Left cardiac atrium (tissue), 4 donors: Measurements from ENCODE around the gene KDM2B. TPM values are rescaled to one million over a fixed set of nuclear protein-coding genes. Genes with fewer than 3 reads are reported as not detected.
"Not testable (repeated sequence)": the region's sequence is repeated elsewhere in the genome, so short reads cannot be mapped to it uniquely, and the experiment has no call there.

ENCODE experiments used
- ATAC-seq, 2 donors: fragments of 200-7000 bp; cut with Tn5 transposase; one replicate each; pipeline ENCODE4 v1.9.1; 2020; ENCODE audit warnings: mild to moderate bottlenecking in 2 of 2, moderate library complexity in 2 of 2
- DNase-seq: peaks from one replicate; pipeline ENCODE4 v3.0.0-alpha.2; 2020
- intact Hi-C, 2 donors: fragments of 100-400 bp; cut with DNase I; formaldehyde crosslinking; loops; one replicate each; pipeline versions ENCODE4 v1.14.1 to v1.15.1; 2022 to 2023
- microRNA-seq, 2 donors: library from miRNA; unstranded; fragments of <30 nt; microRNA quantifications; one replicate each; pipeline ENCODE4 v1.2.0, GENCODE V29; 2020
- total RNA-seq, 2 donors: library from RNA; stranded (reverse); fragmentation: NEBNext Ultra II Directional; extraction: Animal tissue kit (Norgen Biotek cat#: 25700); gene quantifications; one replicate each; pipeline ENCODE4 v1.2.1, GENCODE V29; 2021
- donor health status: DM: no; HTN: yes; CAD: no.
- donor health status: DM: no; HTN: yes; CAD: no; lungs with severe emphysema.
- donor health status: DM: yes; HTN: yes; CAD: no.
- donor health status: Dilated cardiomyopathy.

The KDM2B gene
- total RNA-seq, 2 donors from 2014 or later: 11.2 to 14.7 TPM

- ATAC-seq, DNase-seq, intact Hi-C loops: not testable (repeated sequence)
Measured at GRCh38 chr12:121384891-121385290, 195.9 kb downstream of the KDM2B start.

GRCh38 chr12:121383601-121384021 is 197.2 kb downstream of the KDM2B start:
- DNase-seq: no peak
- intact Hi-C loops: no loop called here
- no peak for ATAC-seq

DNA sequence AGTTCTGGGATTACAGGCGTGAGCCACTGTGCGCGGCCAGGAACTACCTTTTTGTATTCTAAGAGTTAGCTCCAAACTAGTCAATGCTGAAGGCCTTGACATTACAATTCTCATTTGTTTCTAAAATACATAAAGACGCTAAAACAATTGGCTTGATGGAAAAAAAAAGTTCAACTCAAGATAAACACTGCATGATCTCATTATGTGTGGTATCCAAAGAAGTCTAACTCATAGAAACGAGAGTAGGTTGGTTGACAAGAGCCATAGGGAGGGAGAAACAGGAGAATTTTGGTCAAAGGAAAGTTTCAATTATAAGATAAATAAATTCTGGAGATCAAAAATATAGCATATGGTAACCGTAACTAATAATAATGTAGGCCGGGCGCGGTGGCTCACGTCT is 200.9 kb downstream of the KDM2B start:
- intact Hi-C loops: no loop called here
- ATAC-seq: no peak
- no peak for DNase-seq

Small RNAs within 50 kb of the gene (microRNA-seq; reads per million reads assigned to microRNA genes)
- gene MIR7107: 0 reads per million in 2 donors

Other genes with a start within 250 kb of the KDM2B start
- gene ANAPC5, start 228.6 kb downstream of the KDM2B start, total RNA-seq: 10 to 100 TPM; 51.9 to 65.0 TPM
- gene RNF34, start 180.9 kb downstream of the KDM2B start, total RNA-seq: 10 to 100 TPM; 21.4 to 23.5 TPM
- gene ORAI1, start 45.5 kb upstream of the KDM2B start, total RNA-seq: 10 to 100 TPM; 11.7 to 12.9 TPM
- under 1 TPM; 0.09 to 0.21 TPM for gene MORN3, start 88.6 kb upstream of the KDM2B start, total RNA-seq
- gene TMEM120B, start 131.7 kb upstream of the KDM2B start, total RNA-seq: 10 to 100 TPM in 1 of 2 donors, 1 to 10 TPM in 1; 8.5 to 10.2 TPM
- 10 to 100 TPM; 14.7 to 25.1 TPM for gene RHOF, start 212.7 kb upstream of the KDM2B start, total RNA-seq
- 10 to 100 TPM in 1 of 2 donors, 1 to 10 TPM in 1; 9.3 to 11.9 TPM for gene SETD1B, start 223.0 kb upstream of the KDM2B start, total RNA-seq